DND-41 (cell line): ENCODE data around the gene MLH1.

ENCODE experiments used
- ATAC-seq: fragments of 200-7000 bp; cut with Tn5 transposase; 3 replicates; pipeline ENCODE4 v1.9.1; 2021; ENCODE audit warnings: low read depth; ENCODE audit not compliant: insufficient read depth
- DNase-seq: peaks from one replicate; pipeline ENCODE4 v3.0.0-alpha.2; 2020
- H2AFZ ChIP-seq: 2 replicates; pipeline ENCODE4 v1.6.0; 2012; ENCODE audit warnings: low read depth, low read length
- H3K27ac ChIP-seq: 2 replicates; pipeline ENCODE4 v1.5.1; 2012; ENCODE audit warnings: low read length, inconsistent platforms
- H3K27me3 ChIP-seq: fragments of 200-600 bp; sonication (generic); 2 replicates; pipeline ENCODE4 v1.6.0; 2012; ENCODE audit warnings: low read length, mild to moderate bottlenecking, inconsistent platforms; ENCODE audit not compliant: insufficient read depth, poor library complexity
- H3K36me3 ChIP-seq: 2 replicates; pipeline ENCODE4 v1.5.1; 2012; ENCODE audit warnings: low read length, inconsistent platforms; ENCODE audit not compliant: insufficient read depth
- H3K4me1 ChIP-seq: 2 replicates; pipeline ENCODE4 v1.5.1; 2012; ENCODE audit warnings: mild to moderate bottlenecking, low read length; ENCODE audit not compliant: insufficient read depth
- H3K4me2 ChIP-seq: 2 replicates; pipeline ENCODE4 v1.6.0; 2012; ENCODE audit warnings: mild to moderate bottlenecking, moderate library complexity, low read length, inconsistent platforms; ENCODE audit not compliant: insufficient read depth
- H3K4me3 ChIP-seq, 2 experiments: fragments of 200-600 bp in 1 of 2; shearing (Covaris generic) in 1 of 2; 2 replicates each; pipeline ENCODE4 v1.5.1; 2012 to 2016; ENCODE audit warnings: inconsistent platforms in 2 of 2, low read length in 2 of 2, mild to moderate bottlenecking in 2 of 2, low read depth in 1 of 2, moderate library complexity in 1 of 2
- H3K79me2 ChIP-seq: 2 replicates; pipeline ENCODE4 v1.6.0; 2012; ENCODE audit warnings: low read length, inconsistent platforms; ENCODE audit not compliant: insufficient read depth
- H3K9ac ChIP-seq: 2 replicates; pipeline ENCODE4 v1.6.0; 2012; ENCODE audit warnings: low read depth, mild to moderate bottlenecking, inconsistent platforms, low read length, moderate library complexity
- H3K9me3 ChIP-seq: 2 replicates; pipeline ENCODE4 v1.5.1; 2012; ENCODE audit warnings: low read length, moderate library complexity, mild to moderate bottlenecking, inconsistent platforms; ENCODE audit not compliant: insufficient read depth, severe bottlenecking
- H4K20me1 ChIP-seq: 2 replicates; pipeline ENCODE4 v1.6.0; 2012; ENCODE audit warnings: low read length; ENCODE audit not compliant: insufficient read depth
- EZH2 ChIP-seq: IDR thresholded peaks from 3 replicates; pipeline ENCODE4 v1.6.1; 2012; ENCODE audit warnings: borderline replicate concordance, low read depth, mild to moderate bottlenecking, moderate library complexity, low read length, inconsistent platforms; ENCODE audit not compliant: severe bottlenecking
- TF ChIP-seq, protein P1 (sequence below): IDR thresholded peaks from 2 replicates; pipeline ENCODE4 v1.5.1; 2012; ENCODE audit warnings: borderline replicate concordance, low read length, moderate library complexity, mild to moderate bottlenecking; ENCODE audit not compliant: poor library complexity, severe bottlenecking; ENCODE audit errors: extremely low read depth

Gene MLH1

DNA sequence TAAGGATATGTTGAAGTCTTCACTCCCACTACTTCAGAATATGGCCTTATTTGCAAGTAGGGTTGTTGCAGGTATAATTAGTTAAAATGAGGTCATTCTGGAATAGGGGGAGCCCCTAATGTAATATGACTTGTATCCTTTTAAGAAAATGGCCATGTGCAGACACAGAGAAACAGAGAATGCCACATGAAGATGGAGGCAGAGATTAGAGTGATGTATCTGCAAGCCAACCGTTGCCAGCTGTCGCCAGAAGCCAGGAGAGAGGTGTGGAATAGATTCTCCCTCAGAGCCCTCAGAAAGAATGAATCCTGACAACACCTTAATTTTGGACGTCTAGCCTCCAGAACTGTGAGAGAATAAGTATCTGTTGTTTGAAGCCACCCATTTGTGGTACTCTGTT lies 37.2 kb upstream of the MLH1 start:
- Histone ChIP-seq H3K4me1 (peaks cover 15% of the 10 kb centered on the region; the same call in 1 of the 2 replicates), H3K4me2 (no peak overlapping the region), H3K4me3 (no peak overlapping the region), H3K27ac (no peak overlapping the region), H3K36me3 (no peaks in the 10 kb centered on the region), H4K20me1 (no peaks in the 10 kb centered on the region), H3K9ac (no peak overlapping the region), H3K9me3 (no peaks in the 10 kb centered on the region), H3K79me2 (no peaks in the 10 kb centered on the region), H2AFZ (no peak overlapping the region), H3K27me3 (no peaks in the 10 kb centered on the region)
- no peak for ATAC-seq
- no peak for DNase-seq
- no peak for TF ChIP-seq EZH2
- TF ChIP-seq, protein P1, sequence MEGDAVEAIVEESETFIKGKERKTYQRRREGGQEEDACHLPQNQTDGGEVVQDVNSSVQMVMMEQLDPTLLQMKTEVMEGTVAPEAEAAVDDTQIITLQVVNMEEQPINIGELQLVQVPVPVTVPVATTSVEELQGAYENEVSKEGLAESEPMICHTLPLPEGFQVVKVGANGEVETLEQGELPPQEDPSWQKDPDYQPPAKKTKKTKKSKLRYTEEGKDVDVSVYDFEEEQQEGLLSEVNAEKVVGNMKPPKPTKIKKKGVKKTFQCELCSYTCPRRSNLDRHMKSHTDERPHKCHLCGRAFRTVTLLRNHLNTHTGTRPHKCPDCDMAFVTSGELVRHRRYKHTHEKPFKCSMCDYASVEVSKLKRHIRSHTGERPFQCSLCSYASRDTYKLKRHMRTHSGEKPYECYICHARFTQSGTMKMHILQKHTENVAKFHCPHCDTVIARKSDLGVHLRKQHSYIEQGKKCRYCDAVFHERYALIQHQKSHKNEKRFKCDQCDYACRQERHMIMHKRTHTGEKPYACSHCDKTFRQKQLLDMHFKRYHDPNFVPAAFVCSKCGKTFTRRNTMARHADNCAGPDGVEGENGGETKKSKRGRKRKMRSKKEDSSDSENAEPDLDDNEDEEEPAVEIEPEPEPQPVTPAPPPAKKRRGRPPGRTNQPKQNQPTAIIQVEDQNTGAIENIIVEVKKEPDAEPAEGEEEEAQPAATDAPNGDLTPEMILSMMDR = no peak

DNA sequence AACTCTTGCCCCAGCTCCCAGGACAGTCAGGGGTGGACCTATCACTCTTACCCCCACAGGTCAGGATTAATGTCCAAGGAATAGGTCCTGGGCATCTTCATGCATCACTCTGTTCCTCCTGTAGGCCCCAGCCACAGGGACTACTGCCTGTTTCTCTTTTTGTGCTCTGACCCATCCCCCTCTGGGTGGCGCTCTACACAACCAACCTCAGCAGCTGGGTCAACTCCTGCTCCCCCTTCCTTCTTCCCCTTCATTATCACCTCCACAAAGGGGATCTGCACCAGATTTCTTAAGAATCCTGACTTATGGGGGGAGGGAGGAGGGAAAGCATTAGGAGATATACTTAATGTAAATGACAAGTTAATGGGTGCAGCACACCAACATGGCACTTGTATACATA lies 36.3 kb upstream of the MLH1 start:
- no peaks in the 10 kb centered on the region for H4K20me1 ChIP-seq
- H3K4me2 ChIP-seq = no peak overlapping the region
- TF ChIP-seq EZH2 = no peak
- TF ChIP-seq, protein P1 = peak; percentile 33
- H3K9me3 ChIP-seq = no peaks in the 10 kb centered on the region
- no peaks in the 10 kb centered on the region for H3K36me3 ChIP-seq
- DNase-seq = no peak
- no peak overlapping the region for H3K27ac ChIP-seq
- H3K4me3 ChIP-seq = no peak overlapping the region
- H3K9ac ChIP-seq = no peak overlapping the region
- no peak for ATAC-seq
- H3K79me2 ChIP-seq = no peaks in the 10 kb centered on the region
- no peak overlapping the region for H2AFZ ChIP-seq
- H3K4me1 ChIP-seq = peaks cover 15% of the 10 kb centered on the region; the same call in 1 of the 2 replicates
- H3K27me3 ChIP-seq = no peaks in the 10 kb centered on the region

DNA sequence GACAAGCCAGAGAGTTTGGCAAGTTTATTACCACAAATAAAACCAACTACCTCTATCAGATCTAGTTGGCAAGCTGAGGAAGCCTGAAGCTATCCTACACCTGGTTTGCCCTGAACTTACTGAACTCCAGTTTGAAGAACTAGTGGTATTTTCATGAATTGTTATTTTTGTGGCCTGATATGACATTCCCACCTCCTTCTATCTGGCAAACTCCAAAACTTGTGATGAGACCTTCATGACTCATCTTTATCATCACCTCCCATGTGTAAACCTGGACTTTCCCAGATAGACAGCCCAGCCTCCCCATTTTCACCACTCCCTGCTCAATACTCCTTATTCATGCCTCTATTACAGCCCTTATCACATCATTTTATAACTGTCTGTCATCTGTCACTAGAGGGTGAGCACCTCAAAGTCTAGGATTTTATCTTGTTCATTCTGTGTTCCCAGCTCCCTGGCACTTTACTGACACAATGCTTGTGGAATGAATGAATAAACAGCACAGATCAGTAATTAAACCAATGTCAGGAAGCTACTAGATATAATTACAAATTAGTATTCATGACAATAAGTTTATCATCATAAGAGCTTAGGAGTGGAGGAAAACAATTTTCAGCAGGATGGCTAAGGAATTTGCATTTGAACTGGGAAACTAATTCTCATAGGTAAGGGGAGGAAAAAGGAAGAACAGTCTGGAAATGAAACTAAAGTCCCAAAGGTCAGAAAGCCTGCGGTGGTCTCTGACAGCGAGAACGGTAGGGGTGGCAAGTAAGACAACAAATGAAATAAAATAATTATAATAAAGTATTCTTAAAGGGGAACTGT lies 35.2 kb upstream of the MLH1 start:
- H3K4me3 ChIP-seq = no peak overlapping the region
- TF ChIP-seq EZH2 = no peak
- TF ChIP-seq, protein P1 = no peak
- H3K4me2 ChIP-seq = peak overlapping the region; percentile 24; the same call in 1 of the 2 replicates
- H3K9me3 ChIP-seq = no peaks in the 10 kb centered on the region
- no peak overlapping the region for H3K27ac ChIP-seq
- H3K9ac ChIP-seq = peak overlapping the region; percentile 4; the same call in 1 of the 2 replicates
- H2AFZ ChIP-seq = peak overlapping the region; percentile 29
- H3K4me1 ChIP-seq = peaks cover 15% of the 10 kb centered on the region; the same call in 1 of the 2 replicates
- no peaks in the 10 kb centered on the region for H3K36me3 ChIP-seq
- no peaks in the 10 kb centered on the region for H3K79me2 ChIP-seq
- no peaks in the 10 kb centered on the region for H3K27me3 ChIP-seq
- DNase-seq = no peak
- no peaks in the 10 kb centered on the region for H4K20me1 ChIP-seq
- ATAC-seq = no peak
